ENCODE measurements around the gene LATS2. TPM values are rescaled to one million over a fixed set of nuclear protein-coding genes. Genes with fewer than 3 reads are reported as not detected.
"Not testable (repeated sequence)": the region's sequence is repeated elsewhere in the genome, so short reads cannot be mapped to it uniquely, and the experiment has no call there.

LATS2 gene
- total and polyA plus RNA-seq, 7 experiments from 2014 or later: 1.3 to 11.9 (median 2.3) TPM; not detected in 2

DNA sequence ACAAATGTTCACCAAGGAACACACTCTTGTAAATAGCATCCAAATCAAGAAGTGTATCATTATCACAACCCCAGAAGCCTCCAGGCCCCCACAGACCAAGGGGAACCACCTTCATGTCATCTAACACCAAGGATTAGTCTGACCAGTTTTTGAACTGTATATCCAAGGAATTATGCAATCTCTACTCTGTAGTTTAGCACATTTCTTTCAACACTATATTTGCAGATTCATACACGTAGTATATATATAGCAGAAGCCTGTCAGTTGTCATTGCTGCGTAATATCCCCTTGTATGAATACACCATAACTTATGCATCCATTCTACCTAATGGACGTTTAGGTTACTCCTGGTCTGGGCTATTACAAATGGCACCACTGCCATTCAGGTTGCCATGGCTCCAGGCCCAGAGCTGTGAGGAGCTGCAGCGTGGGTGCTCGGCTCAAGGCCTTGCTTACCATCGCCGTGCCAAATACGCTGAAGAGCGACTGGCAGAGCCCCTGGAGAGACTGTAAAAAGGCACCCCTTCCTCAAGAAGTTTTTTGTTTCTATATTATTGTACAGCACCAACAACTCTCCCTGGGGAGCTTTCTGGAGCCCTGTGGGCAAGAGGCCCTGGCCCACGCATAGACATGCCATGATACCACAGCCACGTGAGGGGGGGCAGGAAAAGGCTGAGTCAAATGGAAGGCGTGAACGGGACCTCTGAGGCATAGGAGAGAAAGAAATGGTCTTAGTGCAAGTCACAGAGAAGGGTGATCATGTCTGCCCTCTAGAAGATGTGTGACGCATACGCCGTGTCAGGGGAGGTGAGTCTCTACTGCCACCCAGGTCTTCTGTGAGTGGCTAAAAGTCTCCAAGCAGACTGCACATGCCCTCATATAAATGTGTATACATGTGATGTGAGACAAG lies 10.8 kb downstream of the LATS2 start:
- peak; percentile 62 for ATAC-seq

DNA sequence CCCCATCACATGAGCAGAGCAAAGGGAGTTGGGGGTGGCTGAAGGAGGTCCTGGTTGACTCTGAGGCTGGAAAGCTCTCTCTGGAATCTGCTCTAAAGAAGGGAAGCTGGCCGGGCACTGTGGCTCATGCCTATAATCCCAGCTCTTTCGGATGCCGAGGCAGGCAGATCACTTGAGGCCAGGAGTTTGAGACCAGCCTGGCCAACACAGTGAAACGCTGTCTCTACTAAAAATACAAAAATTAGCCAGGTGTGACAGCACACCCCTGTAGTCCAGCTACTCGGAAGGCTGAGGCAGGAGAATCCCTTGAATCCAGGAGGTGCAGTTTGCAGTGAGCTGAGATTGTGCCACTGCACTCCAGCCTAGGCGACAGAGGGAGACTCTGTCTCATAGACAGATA lies 11.7 kb downstream of the LATS2 start:
- H3K4me3 Mint-ChIP-seq; H3K36me3 Mint-ChIP-seq; H3K9me3 ChIP-seq (ENCODE audit: control insufficient read depth in 2 of 3, low read length in 3 of 3); H3K27me3 ChIP-seq (ENCODE audit: control insufficient read depth in 2 of 2, insufficient read depth in 2 of 2, low read length in 2 of 2); intact Hi-C loops (cut with micrococcal nuclease); H3K4me3 ChIP-seq (ENCODE audit: low read length); H3K4me1 ChIP-seq (ENCODE audit: control insufficient read depth in 2 of 2, insufficient read depth in 2 of 2, low read length in 2 of 2); H3K27ac Mint-ChIP-seq; DNase-seq; POLR2A ChIA-PET; H3K9me3 Mint-ChIP-seq; H3K36me3 ChIP-seq (ENCODE audit: control insufficient read depth in 2 of 3, insufficient read depth in 3 of 3, low read length in 3 of 3); CTCF ChIA-PET; H3K27ac ChIP-seq (ENCODE audit: low read depth, low read length); ATAC-seq: not testable (repeated sequence)
- Mint-ChIP-seq H3K4me1 (peaks cover 0 to 25% (median 4%) of the 10 kb centered on the region in 7 donors), H3K27me3 (peaks cover 0 to 13% (median 0%) of the 10 kb centered on the region in 5 donors)

More for the DNA sequence above, 10.8 kb downstream of the LATS2 start:
- intact Hi-C loops (cut with micrococcal nuclease): no loop called here
- H3K4me3 Mint-ChIP-seq: no peak overlapping the region
- peaks cover 0 to 20% (median 4%) of the 10 kb centered on the region in 7 donors for H3K4me1 Mint-ChIP-seq
- Histone ChIP-seq H3K4me3 (ENCODE audit: low read length) (no peak overlapping the region), H3K4me1 (ENCODE audit: control insufficient read depth in 2 of 2, insufficient read depth in 2 of 2, low read length in 2 of 2) (no peaks in the 10 kb centered on the region), H3K27me3 (ENCODE audit: control insufficient read depth in 2 of 2, insufficient read depth in 2 of 2, low read length in 2 of 2) (no peaks in the 10 kb centered on the region), H3K27ac (ENCODE audit: low read depth, low read length) (no peak overlapping the region), H3K9me3 (ENCODE audit: control insufficient read depth in 2 of 3, low read length in 3 of 3) (no peaks in the 10 kb centered on the region), H3K36me3 (ENCODE audit: control insufficient read depth in 2 of 3, insufficient read depth in 3 of 3, low read length in 3 of 3) (no peaks in the 10 kb centered on the region)
- ChIA-PET POLR2A (no interaction called here), CTCF (no interaction called here)
- H3K27me3 Mint-ChIP-seq: peaks cover 0 to 14% (median 0%) of the 10 kb centered on the region in 5 donors
- no peaks in the 10 kb centered on the region for H3K36me3 Mint-ChIP-seq
- no peak overlapping the region for H3K27ac Mint-ChIP-seq
- no peak for DNase-seq
- no peaks in the 10 kb centered on the region for H3K9me3 Mint-ChIP-seq

DNA sequence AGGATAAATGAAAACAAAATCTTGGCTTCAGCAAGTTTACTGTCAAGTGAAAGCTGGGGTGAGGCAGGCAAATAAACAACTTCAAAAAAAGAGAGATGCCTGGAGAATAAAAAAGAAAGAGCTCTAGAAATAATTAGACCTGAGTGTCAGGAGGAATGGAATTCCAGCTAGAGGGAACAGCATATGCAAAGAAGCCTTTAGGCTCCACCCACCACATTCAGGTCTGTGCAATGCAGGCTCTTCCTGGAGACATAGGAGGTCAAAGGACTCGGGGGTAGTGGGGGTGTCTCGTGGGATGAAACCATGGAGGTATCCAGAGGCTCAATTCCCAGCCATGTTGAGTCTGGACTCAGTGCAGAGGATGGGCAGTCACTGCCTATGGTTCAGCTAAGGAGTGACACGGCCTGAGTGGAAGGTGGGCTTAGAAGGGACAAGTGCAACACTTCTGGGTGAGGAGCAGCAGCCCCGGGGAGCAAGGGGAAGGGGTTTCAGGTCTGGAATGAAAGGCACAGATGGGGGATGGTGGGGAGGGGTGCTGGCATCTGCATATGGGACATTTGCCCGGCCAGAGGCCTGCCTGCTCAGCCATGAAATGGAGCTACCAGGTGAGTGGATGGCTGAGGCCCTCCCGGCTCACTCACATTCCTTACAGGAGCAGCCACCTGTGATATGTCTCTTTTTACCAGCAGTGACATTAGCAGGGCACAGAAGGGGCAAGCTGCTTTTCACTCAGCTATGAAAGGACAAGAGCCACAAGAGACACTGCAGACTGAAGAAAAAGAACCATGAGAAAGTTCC lies 12.3 kb downstream of the LATS2 start:
- no peak overlapping the region for H3K27ac Mint-ChIP-seq
- H3K4me1 Mint-ChIP-seq: peaks cover 0 to 25% (median 4%) of the 10 kb centered on the region in 7 donors
- POLR2A ChIA-PET: no interaction called here
- H3K9me3 ChIP-seq (ENCODE audit: control insufficient read depth in 2 of 3, low read length in 3 of 3): no peaks in the 10 kb centered on the region
- H3K4me3 ChIP-seq (ENCODE audit: low read length): no peak overlapping the region
- intact Hi-C loops (cut with micrococcal nuclease): no loop called here
- no peak overlapping the region for H3K27ac ChIP-seq (ENCODE audit: low read depth, low read length)
- DNase-seq (no peak), ATAC-seq (no peak)
- no peaks in the 10 kb centered on the region for H3K36me3 ChIP-seq (ENCODE audit: control insufficient read depth in 2 of 3, insufficient read depth in 3 of 3, low read length in 3 of 3)
- H3K27me3 Mint-ChIP-seq: peaks cover 0 to 13% (median 0%) of the 10 kb centered on the region in 5 donors
- no peaks in the 10 kb centered on the region for H3K4me1 ChIP-seq (ENCODE audit: control insufficient read depth in 2 of 2, insufficient read depth in 2 of 2, low read length in 2 of 2)
- H3K4me3 Mint-ChIP-seq: no peak overlapping the region
- peaks cover 0 to 2% (median 0%) of the 10 kb centered on the region in 5 donors for H3K36me3 Mint-ChIP-seq
- CTCF ChIA-PET: no interaction called here
- no peaks in the 10 kb centered on the region for H3K27me3 ChIP-seq (ENCODE audit: control insufficient read depth in 2 of 2, insufficient read depth in 2 of 2, low read length in 2 of 2)
- no peaks in the 10 kb centered on the region for H3K9me3 Mint-ChIP-seq

DNA sequence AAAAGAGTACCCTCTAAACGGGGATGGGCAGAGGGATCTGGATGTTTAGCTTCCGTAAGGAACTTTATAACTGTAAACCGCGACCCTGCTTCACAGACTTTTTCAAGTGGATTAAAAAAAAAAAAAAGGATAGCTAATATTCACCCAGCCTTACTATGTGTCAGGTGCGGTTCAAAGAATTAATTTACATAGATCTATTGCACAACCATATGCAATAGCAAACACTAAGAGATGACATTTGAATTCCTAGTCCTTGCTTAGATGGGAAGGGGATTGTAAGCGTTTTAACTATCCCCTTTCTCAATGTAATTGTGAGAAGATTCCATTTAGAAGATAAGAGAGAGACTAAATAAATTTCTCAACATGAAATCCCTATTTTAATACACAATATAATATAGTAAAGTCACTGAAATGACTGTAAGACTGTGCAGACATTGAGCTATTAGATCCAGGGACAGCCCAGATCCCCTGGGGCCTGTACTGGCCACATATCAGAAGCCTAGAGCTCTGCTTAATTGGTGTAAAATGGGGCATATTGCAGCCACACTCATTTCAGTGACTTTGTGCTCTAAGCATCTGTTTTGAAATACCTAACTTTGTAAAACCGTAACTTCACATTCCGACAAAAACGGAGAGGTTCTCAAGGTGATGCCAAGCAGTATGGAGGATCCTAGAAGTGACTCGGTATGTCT lies 13.6 kb downstream of the LATS2 start:
- POLR2A ChIA-PET: no interaction called here
- DNase-seq: no peak
- Histone ChIP-seq H3K36me3 (ENCODE audit: control insufficient read depth in 2 of 3, insufficient read depth in 3 of 3, low read length in 3 of 3) (no peaks in the 10 kb centered on the region), H3K4me1 (ENCODE audit: control insufficient read depth in 2 of 2, insufficient read depth in 2 of 2, low read length in 2 of 2) (no peaks in the 10 kb centered on the region), H3K9me3 (ENCODE audit: control insufficient read depth in 2 of 3, low read length in 3 of 3) (no peaks in the 10 kb centered on the region), H3K27me3 (ENCODE audit: control insufficient read depth in 2 of 2, insufficient read depth in 2 of 2, low read length in 2 of 2) (no peaks in the 10 kb centered on the region), H3K4me3 (ENCODE audit: low read length) (no peak overlapping the region), H3K27ac (ENCODE audit: low read depth, low read length) (no peak overlapping the region)
- ATAC-seq: no peak
- Mint-ChIP-seq H3K27ac (no peak overlapping the region), H3K9me3 (no peaks in the 10 kb centered on the region), H3K36me3 (peaks cover 0 to 2% (median 0%) of the 10 kb centered on the region in 5 donors), H3K27me3 (peaks cover 0 to 11% (median 0%) of the 10 kb centered on the region in 5 donors), H3K4me1 (peaks cover 0 to 19% (median 0%) of the 10 kb centered on the region in 7 donors), H3K4me3 (no peak overlapping the region)
- CTCF ChIA-PET: no interaction called here
- intact Hi-C loops (cut with micrococcal nuclease): no loop called here

DNA sequence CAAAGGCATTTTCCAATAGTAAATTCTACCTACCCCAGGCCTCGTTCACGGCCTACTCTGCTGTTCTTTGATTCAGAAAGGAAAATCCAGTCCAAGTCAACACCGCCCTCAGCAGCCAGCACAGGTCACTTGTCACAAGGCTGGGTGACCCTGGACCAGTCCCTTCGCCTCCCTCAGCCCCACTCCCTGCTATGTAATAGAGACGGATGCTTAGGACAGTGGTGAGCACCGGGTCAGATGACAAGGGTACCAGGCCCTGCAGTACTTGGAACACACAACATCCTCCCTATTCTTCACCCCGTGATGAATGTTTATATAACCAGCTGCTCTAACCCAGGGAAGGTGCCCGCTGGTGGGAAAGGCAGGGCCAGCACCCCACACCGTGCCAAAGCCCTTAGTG lies 14.3 kb downstream of the LATS2 start:
- ChIA-PET POLR2A (no interaction called here), CTCF (no interaction called here)
- H3K36me3 Mint-ChIP-seq: peaks cover 0 to 2% (median 0%) of the 10 kb centered on the region in 5 donors
- no peak for ATAC-seq
- intact Hi-C loops (cut with micrococcal nuclease): no loop called here
- Histone ChIP-seq H3K4me3 (ENCODE audit: low read length) (no peak overlapping the region), H3K36me3 (ENCODE audit: control insufficient read depth in 2 of 3, insufficient read depth in 3 of 3, low read length in 3 of 3) (no peaks in the 10 kb centered on the region), H3K27ac (ENCODE audit: low read depth, low read length) (no peak overlapping the region), H3K9me3 (ENCODE audit: control insufficient read depth in 2 of 3, low read length in 3 of 3) (no peaks in the 10 kb centered on the region), H3K4me1 (ENCODE audit: control insufficient read depth in 2 of 2, insufficient read depth in 2 of 2, low read length in 2 of 2) (no peaks in the 10 kb centered on the region), H3K27me3 (ENCODE audit: control insufficient read depth in 2 of 2, insufficient read depth in 2 of 2, low read length in 2 of 2) (no peaks in the 10 kb centered on the region)
- no peak overlapping the region for H3K27ac Mint-ChIP-seq
- no peaks in the 10 kb centered on the region for H3K9me3 Mint-ChIP-seq
- peaks cover 0 to 11% (median 0%) of the 10 kb centered on the region in 5 donors for H3K27me3 Mint-ChIP-seq
- no peak overlapping the region for H3K4me3 Mint-ChIP-seq
- no peak for DNase-seq
- peaks cover 0 to 19% (median 0%) of the 10 kb centered on the region in 7 donors for H3K4me1 Mint-ChIP-seq

DNA sequence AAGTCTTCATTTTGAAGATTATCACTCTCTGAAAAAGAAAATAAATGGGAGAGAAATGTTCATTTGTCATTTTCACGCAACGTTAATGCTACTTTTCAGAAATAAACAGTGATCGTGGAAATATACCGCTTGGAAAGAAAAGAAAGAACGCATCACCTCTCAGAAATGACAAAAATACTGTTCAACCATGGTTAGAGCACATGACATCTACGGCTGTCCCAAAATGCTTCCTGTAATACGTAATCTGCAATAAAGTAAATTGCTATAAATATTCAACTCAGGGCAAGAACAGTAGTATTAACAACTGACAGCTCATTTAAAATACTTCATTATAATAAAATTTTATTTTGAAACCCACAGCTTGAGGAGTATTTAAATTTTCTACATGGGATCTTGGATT lies 15.2 kb downstream of the LATS2 start:
- H3K36me3 Mint-ChIP-seq: peaks cover 0 to 2% (median 0%) of the 10 kb centered on the region in 5 donors
- H3K4me1 ChIP-seq (ENCODE audit: control insufficient read depth in 2 of 2, insufficient read depth in 2 of 2, low read length in 2 of 2): no peaks in the 10 kb centered on the region
- POLR2A ChIA-PET: no interaction called here

More for the DNA sequence above, 15.2 kb downstream of the LATS2 start:
- CTCF ChIA-PET: no interaction called here
- H3K36me3 ChIP-seq (ENCODE audit: control insufficient read depth in 2 of 3, insufficient read depth in 3 of 3, low read length in 3 of 3): no peaks in the 10 kb centered on the region
- Mint-ChIP-seq H3K4me3 (no peak overlapping the region), H3K27me3 (peaks cover 0 to 7% (median 0%) of the 10 kb centered on the region in 5 donors), H3K9me3 (no peaks in the 10 kb centered on the region), H3K4me1 (peaks cover 0 to 18% (median 0%) of the 10 kb centered on the region in 7 donors), H3K27ac (no peak overlapping the region)
- H3K27me3 ChIP-seq (ENCODE audit: control insufficient read depth in 2 of 2, insufficient read depth in 2 of 2, low read length in 2 of 2): no peaks in the 10 kb centered on the region
- H3K4me3 ChIP-seq (ENCODE audit: low read length): no peak overlapping the region
- H3K27ac ChIP-seq (ENCODE audit: low read depth, low read length): no peak overlapping the region
- intact Hi-C loops (cut with micrococcal nuclease): no loop called here
- ATAC-seq (no peak), DNase-seq (no peak)
- H3K9me3 ChIP-seq (ENCODE audit: control insufficient read depth in 2 of 3, low read length in 3 of 3): no peaks in the 10 kb centered on the region
